Daoy (cell line): ENCODE results near the gene PRDM13. TPM values are rescaled to one million over a fixed set of nuclear protein-coding genes. Genes with fewer than 3 reads are reported as not detected.
"Not testable (repeated sequence)": the region's sequence is repeated elsewhere in the genome, so short reads cannot be mapped to it uniquely, and the experiment has no call there.

Experiments used
- DNase-seq: peaks from one replicate; pipeline ENCODE4 v3.0.0-alpha.2; 2015; ENCODE audit warnings: low read depth
- total RNA-seq: library from RNA; depleted of rRNA; stranded (reverse); fragments of >200 nt; shearing (Covaris generic); gene quantifications from 2 replicates; pipeline ENCODE4 v1.2.3, GENCODE V29; 2014; rRNA removed

PRDM13 gene
- total RNA-seq, 1 experiment from 2014 or later = 2.3 TPM

DNA sequence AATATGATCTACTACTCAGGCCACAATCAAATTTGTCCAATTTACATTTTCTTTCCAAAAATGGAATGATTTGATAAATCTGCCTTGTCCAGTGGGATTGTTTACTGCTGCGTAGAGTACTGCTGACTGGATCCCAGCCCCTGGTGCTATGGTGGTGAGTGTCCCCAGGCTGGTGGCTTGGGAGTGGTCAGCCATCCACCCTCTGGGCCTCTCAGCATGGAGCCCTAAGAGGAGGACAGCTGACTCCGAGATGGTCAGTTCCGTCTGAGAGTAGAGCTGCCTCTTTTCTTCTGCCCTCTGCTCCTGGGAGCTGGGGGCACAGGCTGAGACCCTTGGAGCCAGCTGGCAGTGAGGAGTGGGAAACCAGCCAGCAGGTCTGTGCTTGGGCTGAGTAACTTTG is 22.7 kb downstream of the PRDM13 start:
- no peak for DNase-seq

DNA sequence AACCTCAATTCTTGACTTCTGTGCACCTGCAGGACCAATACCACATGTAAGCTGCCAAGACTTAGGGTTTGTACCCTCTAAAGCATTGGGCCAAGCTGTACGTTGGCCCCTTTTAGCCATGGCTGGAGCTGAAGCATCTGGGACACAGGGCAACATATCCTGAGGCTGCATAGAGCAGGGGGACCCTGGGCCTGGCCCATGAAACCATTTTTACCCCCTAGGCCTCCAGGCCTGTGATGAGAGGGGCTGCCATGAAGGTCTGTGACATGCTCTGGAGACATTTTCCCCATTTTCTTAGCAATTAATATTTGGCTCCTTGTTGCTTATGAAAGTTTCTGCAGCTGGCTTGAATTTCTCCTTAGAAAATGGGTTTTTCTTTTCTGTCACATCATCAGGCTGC is 31.0 kb downstream of the PRDM13 start:
- no peak for DNase-seq

DNA sequence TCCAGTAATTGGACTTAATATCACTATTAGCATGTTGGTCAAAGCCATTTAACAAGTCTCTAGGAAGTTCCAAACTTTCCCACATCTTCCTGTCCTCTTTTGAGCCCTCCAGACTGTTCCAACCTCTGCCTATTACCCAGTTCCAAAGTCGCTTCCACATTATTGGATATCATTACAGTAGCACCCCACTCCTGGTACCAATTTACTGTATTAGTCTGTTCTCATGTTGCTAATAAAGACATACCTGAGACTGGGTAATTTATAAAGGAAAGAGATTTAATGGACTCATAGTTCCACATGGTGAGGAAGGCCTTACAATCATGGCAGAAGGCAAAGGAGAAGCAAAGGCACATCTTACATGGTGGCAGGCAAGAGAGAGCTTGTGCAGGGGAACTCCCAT is 31.7 kb downstream of the PRDM13 start:
- not testable (repeated sequence) for DNase-seq

DNA sequence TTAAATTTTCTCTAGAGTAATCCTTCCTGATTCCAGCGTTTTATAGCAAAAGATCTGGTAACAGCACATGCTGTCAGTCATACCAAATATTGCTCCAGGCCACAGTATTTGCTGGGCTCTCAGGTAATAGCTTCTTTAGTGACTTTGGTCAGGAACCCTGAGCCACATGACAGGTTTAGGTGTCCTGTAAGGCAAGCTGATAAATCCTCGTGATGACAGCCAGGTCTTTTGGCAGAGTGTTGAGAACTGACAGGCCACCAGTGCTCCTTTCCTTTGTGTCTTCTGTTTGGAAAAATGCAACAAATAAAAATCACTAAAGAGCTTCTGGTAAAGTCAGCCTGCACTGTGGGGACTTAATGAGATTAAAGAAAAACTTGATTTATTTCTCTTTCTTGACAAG is 34.6 kb downstream of the PRDM13 start:
- no peak for DNase-seq

DNA sequence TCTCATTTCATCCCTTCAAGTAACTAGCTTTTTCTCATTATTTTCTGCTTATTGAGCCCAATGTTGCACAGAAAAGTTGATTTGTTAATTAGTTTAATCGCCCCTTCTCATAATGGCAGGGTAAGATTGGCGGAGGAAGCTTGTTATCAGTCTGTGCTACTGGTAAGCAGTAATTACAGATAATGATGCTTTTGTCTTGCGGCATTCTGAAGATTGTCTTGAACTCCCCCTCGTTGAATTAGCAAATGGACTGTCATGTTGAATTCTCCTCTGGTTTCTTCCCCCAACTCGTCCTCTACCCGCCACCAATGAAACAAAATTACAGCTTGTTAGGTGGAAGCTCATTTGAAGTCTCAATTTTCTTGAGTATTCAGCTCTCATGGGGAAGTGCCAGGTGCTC is 39.4 kb downstream of the PRDM13 start:
- DNase-seq = no peak

DNA sequence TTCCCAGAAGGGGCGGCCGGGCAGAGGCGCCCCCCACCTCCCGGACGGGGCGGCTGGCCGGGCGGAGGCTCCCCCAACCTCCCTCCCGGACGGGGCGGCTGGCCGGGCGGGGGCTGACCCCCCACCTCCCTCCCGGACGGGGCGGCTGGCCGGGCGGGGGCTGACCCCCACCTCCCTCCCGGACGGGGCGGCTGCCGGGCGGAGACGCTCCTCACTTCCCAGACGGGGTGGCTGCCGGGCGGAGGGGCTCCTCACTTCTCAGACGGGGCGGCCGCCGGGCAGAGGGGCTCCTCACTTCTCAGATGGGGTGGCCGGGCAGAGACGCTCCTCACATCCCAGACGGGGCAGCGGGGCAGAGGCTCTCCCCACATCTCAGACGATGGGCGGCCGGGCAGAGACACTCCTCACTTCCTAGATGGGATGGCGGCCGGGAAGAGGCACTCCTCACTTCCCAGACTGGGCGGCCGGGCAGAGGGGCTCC is 43.5 kb downstream of the PRDM13 start:
- not testable (repeated sequence) for DNase-seq

DNA sequence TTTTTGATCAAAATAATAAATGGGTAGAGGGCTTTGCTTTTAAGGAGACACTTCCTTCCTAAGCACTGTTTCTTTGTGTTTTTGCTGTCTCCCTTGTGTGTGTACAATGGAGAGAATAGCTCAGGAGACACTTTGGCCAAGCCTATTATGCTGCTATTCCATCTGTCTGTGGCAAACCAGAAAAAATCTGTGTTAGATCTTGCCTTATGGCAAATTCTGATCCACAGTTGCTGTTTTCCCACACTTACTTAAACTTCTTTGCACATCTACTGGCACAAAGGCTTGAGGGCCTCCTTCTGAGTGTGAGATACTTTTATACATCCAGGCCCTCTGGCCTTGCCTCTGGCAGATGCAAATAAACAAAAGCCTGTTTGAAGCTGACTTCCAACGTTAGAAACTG is 53.6 kb downstream of the PRDM13 start:
- no peak for DNase-seq

DNA sequence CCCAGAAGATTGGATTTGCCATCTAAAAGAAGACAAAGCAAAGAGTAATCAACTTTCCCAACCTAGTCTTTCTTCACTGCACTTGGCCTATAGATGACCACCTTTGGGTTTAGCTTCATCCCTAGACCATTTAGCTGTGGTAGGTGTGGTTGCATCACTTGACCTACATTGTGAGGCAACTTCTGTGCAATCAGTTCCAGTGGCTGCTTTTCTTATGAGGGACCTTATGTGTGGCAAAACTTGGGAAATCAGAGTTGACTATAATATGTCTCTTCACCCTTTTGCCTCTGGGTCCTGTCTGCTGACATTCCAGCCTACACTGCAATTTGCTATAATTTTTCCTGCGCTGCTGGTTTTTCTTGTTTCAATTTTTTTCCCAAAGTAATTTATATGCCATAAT is 55.2 kb downstream of the PRDM13 start:
- no peak for DNase-seq

DNA sequence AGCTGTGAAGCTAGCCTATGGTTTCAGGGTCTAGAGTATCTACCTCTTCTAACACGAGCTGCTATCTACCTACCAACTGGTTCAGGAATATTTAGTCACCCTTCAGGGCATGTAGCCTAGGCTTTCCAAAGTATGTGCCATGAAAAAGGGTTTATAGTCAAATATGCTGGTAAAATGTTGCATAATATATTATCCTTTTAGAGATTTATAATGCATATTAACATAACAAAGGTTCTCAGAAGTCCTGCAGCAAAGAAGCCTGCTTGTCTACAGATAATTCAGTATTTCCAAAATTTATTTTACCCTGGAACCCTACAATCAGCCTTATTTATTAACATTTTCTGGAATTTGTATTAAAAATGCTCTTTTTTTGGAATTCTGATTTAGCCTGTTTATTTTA is 56.0 kb downstream of the PRDM13 start:
- DNase-seq = no peak

Other genes starting within 250 kb of the PRDM13 start
- 12.9 and 27.3 TPM in 2 replicates for gene COQ3, start 212.6 kb upstream of the PRDM13 start, total RNA-seq
- gene PNISR, start 181.5 kb upstream of the PRDM13 start, total RNA-seq = 28.5 and 43.5 TPM in 2 replicates
- 12.1 and 15.9 TPM in 2 replicates for gene USP45, start 91.4 kb upstream of the PRDM13 start, total RNA-seq
- 136 and 157 TPM in 2 replicates for gene CCNC, start 38.2 kb upstream of the PRDM13 start, total RNA-seq